Heart left ventricle (tissue), 13 donors: ENCODE measurements around the gene PRKCA.

Experiments used
- POLR2A ChIP-seq, 2 donors: fragments of 450-650 bp; IDR thresholded peaks; one replicate each; pipeline ENCODE4 v1.6.1; 2017; ENCODE audit warnings: antibody characterized with exemption in 2 of 2, mild to moderate bottlenecking in 2 of 2, moderate library complexity in 2 of 2
- TF ChIP-seq, protein P1 (sequence below), 12 donors: fragments of 200-600 bp; sonication (generic) in 4 of 12; IDR thresholded peaks; one replicate each; pipeline versions ENCODE4 v1.5.0 to v1.8.0; 2018 to 2022; ENCODE audit warnings: antibody characterized with exemption in 12 of 12, mild to moderate bottlenecking in 5 of 12
- donor health status: ischemic (EF 13 %, LVEDD 7.1; RV severe dilation, severe dysfunction).
- donor health status: DM: no; HTN: yes; CAD: no.
- donor health status: DM: no; HTN: no; CAD: no.
- donor health status: ischemic (EF 25% LVEDD 6.9; RV normal size, moderate dysfunction).
- donor health status: ischemic (EF 25% LVEDD 5.7; RV mildly dilated, moderate dysfunction).
- donor health status: ischemic (EF 35%, LVEDD 5.7; RV mildly dilated, moderate dysfunction).
- donor health status: nonischemic (EF 11% LVEDD 7.7; RV severe dilation, severe dysfunction).
- donor health status: DM: yes; HTN: yes; CAD: no.
- donor health status: PGD.
- donor health status: ischemic (EF 29% LVEDD 5.4; RV normal size, mild dysfunction).
- donor health status: nonischemic (EF 23%, LVEDD 6.1; RV moderate dilation, normal function).

- TF ChIP-seq POLR2A (IDR thresholded peaks at IDR 0.05) = no peak
- TF ChIP-seq, protein P1, sequence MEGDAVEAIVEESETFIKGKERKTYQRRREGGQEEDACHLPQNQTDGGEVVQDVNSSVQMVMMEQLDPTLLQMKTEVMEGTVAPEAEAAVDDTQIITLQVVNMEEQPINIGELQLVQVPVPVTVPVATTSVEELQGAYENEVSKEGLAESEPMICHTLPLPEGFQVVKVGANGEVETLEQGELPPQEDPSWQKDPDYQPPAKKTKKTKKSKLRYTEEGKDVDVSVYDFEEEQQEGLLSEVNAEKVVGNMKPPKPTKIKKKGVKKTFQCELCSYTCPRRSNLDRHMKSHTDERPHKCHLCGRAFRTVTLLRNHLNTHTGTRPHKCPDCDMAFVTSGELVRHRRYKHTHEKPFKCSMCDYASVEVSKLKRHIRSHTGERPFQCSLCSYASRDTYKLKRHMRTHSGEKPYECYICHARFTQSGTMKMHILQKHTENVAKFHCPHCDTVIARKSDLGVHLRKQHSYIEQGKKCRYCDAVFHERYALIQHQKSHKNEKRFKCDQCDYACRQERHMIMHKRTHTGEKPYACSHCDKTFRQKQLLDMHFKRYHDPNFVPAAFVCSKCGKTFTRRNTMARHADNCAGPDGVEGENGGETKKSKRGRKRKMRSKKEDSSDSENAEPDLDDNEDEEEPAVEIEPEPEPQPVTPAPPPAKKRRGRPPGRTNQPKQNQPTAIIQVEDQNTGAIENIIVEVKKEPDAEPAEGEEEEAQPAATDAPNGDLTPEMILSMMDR (IDR thresholded peaks at IDR 0.05) = no peak
These were observed 103.6 kb downstream of the PRKCA start for GRCh38 chr17:66405836-66406677.
